HG02970 (cell line): ENCODE measurements around the gene CCDC137.

Experiments used
- ATAC-seq: cut with Tn5 transposase; IDR thresholded peaks from one replicate; pipeline ENCODE4 v1.9.1; 2021; ENCODE audit warnings: mild to moderate bottlenecking, moderate library complexity, moderate number of reproducible peaks; ENCODE audit not compliant: unreplicated experiment, low FRiP score

Gene CCDC137

DNA sequence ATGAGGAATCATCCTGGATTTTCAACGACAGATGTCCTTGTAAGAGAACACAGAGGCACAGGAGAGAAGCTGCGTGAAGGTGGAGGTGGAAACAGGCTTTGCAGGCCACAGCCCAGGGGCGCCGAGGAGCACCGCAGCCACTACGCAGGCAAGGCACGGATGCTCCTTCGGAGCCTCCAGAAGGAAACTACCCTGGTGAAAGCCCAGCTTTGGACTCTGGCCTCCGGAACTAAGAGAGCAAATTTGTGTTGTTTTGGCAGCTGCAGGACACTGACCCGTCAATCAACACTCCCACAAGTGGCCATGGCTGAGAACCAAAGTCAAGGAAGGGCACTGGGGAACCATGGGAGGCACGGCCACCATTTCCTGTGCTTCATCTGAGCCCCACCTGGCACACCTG lies 13.6 kb downstream of the CCDC137 start:
- ATAC-seq, result no peak

DNA sequence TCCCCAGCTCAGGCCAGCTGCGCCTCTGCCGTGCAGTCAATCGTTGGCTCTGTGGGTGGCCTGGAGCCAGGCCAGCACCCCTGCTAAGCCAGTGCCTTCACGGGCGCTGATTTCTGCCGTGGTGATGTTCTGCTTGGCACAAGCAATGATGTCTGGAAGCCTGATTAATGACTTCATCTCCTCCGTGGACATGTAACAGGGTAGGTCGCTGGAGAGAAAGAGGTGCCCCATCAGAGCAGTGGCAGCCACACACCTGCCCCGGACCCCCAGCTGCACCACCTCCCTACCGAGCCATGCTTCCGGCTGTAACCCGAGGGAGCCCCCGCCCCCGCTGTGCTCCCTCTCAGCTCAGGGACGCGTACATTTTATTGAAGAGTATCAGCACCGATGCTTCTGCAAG lies 15.1 kb downstream of the CCDC137 start:
- ATAC-seq, result no peak

DNA sequence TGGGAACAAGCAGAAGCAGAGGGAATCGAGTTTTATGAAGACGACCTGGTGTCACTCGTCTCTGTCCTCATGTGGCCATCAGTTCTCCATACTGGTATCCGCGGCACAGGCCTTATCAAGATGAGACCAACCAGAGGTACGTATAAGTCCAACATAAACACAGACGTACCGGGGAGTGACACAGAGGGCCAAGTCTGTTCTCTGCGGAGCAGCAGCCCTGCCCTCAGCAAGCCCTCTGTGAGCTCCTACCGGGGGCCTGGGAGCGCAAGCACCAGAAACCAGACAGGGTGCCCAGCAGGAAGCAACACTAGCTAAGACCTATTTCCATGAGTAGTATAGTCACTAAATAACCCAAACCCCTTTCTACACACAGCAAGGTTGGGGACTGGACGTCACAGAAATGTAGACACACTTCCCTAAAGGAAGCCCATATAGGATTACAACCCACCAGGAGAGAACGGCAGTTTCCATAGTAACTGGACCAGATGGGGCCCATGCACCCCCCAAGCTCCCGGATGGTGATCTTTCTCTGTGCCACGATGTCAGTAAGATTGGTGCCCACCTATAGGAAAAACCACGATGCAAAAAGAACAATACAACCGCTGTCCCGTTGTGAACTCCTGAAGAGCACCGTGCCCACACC lies 16.1 kb downstream of the CCDC137 start:
- no peak for ATAC-seq

DNA sequence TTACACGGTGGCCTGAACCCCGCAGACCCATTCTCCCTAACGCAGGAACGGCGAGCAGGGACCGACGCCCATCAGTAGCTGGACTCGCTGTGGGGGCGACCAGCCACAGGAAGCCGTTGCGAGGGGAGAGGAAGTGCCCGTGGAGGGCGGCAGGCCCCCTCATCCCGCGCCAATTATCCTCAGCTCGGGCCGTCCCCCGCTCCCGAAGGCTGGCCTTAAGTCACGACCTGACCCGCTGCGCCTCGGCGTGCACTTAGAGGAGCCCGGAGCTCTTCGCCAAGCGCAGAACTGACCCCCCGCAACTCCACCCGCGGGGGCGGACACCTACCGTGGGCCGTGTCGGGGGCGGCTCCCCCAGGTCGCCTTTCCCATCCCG lies 16.7 kb downstream of the CCDC137 start:
- ATAC-seq, result peak; percentile 9

DNA sequence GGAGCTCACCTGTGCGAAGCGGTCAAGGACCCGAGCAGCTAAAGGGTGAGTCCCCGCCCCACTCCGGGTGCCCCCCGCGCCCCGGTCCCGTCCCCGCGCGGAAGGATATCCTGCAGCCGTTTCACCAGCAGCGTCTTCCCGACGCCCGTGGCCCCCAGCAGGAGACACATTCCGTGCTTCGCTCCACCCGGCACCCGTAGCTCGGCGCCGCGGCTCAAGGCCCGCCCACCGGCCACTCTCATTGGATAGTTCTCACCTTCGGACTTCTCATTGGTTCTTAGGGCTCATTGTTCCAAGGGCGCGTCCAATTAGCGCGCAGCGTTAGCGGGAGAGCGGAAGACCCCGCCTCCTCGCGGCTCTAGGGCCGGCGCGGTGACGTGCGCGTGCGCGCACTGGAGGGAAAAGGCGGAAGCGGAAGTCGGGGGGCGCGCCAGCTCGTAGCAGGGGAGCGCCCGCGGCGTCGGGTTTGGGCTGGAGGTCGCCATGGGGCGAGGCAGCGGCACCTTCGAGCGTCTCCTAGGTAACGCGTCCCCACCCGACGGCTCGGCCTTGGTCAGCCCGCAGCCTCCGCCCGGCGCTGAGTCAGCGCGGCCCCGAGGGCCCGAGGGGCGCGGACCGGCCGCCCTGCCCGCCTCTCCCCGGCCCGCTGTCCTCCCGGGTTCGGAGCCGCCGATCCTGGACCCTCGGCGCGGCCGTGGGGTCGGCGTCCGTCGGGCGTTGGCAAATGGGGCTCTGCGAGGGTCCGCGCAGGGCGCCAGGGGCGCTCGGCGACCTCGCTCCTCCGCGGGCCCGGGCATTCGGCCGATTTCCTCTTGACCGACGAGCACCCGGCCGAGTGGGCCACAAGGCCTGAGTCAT lies 17.3 kb downstream of the CCDC137 start, which contains the start of the genes ARL16 and HGS:
Gene ARL16 (minus strand): TSS at position 214 of the 858 bp plus-strand sequence. CDS start 44 bp downstream, at position 170.
Gene HGS (plus strand): TSS at position 428 of the 858 bp plus-strand sequence. CDS start 56 bp downstream, at position 484.
- peak; percentile 95 for ATAC-seq

- no peak for ATAC-seq
These were observed 17.9 kb downstream of the CCDC137 start for GRCh38 chr17:81684442-81684911.

DNA sequence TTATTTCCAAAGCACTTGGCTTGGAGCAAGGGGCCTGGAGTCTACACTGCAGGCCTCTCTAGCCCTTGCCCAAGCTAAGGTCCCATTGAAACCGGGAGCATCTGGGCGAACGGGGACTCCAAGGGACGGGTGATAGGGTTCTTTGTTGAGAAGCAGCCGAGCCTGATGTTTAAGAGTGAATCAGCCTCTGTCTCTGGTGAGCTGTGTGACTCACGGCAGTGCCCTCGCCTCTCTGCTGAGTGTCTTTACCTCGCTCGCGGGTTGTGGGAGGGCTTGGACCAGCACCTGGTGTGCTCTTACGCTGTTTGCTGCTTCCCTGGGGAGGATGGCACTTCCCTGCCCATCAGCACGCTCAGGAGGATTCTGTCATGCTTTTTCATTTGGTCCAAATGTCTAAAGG lies 18.6 kb downstream of the CCDC137 start:
- no peak for ATAC-seq

- no peak for ATAC-seq
These were observed 20.1 kb downstream of the CCDC137 start for GRCh38 chr17:81686614-81687013.

DNA sequence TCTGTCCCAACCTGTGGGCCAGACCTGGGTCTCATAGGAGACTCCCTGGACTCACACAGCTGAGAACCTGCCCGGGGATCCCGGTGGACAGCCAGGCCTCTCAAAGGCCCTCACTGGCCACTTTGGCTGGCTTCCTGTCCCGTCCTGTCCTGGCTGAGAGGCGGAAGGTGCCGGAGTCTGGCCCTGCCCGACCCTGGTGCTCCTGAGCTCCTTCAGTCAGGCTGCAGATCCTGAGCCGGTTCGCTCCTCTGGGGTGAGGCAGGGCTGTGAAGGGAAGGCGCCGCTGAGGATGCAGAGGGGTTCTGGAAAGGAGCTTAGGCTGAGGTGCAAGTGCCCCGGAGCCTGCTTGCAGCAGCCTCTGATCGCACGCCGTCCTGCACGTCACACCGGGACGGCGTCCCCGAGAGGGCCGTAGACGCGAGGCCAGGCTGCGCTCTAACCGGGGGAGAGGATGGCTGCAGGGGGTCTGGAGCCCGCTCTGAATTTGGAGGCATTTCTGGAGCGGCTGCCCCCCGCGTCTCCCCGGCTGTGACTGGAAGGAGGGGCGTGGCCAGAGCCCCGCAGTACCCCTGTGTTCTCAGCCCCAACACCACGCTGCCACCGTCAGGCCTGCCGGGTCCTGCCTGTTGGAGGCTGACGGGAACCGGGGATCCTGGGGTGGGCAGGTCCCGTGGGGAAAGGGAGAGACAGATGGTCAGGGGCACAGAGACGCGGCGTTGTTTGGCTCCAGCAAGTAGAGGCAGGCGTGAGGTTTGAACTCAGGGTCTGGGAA lies 21.4 kb downstream of the CCDC137 start:
- no peak for ATAC-seq

DNA sequence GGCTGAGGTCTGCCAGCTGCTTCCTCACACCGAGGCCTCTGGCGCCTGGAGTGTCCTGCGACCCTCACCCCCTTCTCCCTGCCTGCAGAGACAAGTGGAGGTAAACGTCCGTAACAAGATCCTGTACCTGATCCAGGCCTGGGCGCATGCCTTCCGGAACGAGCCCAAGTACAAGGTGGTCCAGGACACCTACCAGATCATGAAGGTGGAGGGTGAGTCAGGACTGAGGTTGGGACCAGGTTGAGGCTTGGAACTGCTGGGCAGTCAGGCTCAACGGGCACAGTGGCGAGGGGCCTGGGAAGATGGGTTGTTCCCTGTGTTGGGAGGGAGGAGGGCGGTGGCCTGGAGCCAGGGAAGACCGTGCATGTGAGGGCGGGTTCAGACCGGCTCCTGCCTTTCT lies 22.1 kb downstream of the CCDC137 start:
- ATAC-seq, result no peak

DNA sequence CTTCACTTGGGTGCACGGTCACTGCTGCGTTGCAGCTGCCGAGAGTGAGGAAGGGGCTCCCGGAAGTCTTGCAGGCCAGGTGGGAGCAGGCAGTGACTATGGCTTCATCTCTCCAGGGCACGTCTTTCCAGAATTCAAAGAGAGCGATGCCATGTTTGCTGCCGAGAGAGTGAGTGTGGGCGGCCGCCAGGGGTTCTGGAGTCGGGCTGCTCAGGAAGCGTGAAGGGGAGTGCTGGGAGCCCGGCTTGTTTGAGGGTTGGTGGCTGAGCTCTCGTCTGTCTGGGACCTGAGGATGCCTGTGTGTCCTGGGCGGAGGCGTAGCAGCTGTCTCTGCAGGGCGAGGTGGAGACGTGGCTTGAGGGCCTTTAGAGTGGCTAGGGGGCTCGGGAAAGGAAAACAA lies 23.5 kb downstream of the CCDC137 start:
- no peak for ATAC-seq

DNA sequence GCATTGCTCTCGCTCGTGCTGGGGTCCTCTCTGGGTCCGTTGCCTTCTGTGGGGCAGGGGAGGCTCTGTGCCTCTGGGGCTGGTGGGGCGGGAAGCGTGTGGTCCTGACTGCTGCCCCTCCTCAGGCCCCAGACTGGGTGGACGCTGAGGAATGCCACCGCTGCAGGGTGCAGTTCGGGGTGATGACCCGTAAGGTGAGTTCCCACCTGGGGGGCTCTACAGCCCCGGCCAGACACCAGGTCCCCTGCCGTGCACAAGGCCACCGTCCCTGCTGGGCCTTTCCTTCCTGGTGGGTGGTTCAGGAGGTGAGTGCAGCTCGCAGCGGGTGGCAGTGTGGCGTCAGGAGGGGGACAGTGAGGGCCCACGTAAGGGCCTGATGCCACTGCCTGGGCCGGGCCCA lies 24.0 kb downstream of the CCDC137 start:
- no peak for ATAC-seq

DNA sequence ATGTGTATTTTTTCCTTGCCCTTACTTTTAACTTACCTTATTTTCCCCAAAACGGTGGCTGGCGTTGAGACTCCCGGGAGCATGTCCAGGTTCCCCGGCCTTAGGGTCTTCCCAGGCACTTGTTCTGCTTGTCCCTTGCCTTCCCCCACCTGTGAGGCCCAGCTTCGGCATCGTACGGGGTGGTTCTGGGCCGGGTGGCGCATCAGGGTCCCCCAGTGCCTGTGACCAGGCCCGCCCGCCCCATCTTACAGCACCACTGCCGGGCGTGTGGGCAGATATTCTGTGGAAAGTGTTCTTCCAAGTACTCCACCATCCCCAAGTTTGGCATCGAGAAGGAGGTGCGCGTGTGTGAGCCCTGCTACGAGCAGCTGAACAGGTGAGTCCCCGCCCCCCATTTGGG lies 24.7 kb downstream of the CCDC137 start:
- ATAC-seq, result no peak

DNA sequence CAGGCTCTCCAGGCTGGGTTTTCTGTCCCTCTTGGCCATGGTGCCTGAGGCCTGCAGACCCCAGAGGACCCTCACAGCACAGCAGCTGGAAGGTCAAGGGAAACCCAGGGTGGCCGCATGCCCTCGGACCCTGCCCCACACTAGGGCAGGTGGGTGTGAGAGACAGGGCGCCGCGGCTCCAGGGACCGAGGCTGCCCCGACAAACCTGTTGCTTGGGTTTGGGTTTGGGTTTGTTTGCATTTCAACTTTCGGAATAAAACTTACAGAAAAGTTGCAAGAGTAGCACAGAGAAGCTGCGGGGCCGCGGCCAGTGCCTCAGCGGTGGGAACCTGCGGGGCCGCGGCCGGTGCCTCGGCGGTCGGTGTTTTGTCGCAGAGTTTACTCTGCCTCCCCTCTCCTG lies 25.1 kb downstream of the CCDC137 start:
- ATAC-seq, result no peak

DNA sequence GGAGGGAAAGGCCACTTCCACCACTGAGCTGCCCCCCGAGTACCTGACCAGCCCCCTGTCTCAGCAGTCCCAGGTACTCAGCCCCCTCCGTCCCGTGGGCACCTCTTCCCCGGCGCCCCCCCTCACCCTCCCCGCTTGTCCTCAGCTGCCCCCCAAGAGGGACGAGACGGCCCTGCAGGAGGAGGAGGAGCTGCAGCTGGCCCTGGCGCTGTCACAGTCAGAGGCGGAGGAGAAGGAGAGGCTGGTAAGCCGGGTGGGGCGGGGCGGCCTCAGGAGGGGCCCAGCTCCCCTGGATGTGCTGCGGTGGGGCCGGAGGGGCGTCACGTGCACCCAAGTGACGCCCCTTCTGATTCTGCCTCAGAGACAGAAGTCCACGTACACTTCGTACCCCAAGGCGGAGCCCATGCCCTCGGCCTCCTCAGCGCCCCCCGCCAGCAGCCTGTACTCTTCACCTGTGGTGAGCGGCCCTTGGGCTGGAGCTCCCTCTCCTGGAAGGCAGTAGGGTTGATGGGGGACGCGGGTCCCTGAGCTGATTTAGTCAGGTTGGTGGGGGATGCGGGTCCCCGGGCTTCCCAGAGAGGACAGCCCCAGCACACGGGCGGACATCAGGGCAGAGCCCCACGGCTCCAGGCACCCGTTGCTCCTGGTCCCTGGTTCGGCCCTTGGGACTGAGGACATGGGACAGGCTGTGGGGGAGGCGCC lies 27.1 kb downstream of the CCDC137 start:
- no peak for ATAC-seq

DNA sequence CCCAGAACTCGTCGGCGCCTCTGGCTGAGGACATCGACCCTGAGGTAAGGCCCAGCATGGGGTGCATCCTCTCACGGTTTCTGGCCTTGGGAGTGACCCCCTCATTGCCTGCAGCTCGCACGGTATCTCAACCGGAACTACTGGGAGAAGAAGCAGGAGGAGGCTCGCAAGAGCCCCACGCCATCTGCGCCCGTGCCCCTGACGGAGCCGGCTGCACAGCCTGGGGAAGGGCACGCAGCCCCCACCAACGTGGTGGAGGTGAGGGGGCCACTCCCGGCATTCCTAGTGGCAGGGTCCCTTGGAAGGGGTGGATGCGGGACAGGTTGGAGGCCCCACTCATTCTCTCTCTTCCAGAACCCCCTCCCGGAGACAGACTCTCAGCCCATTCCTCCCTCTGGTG lies 28.3 kb downstream of the CCDC137 start:
- no peak for ATAC-seq

- no peak for ATAC-seq
These were observed 28.7 kb downstream of the CCDC137 start for GRCh38 chr17:81695211-81695610.

DNA sequence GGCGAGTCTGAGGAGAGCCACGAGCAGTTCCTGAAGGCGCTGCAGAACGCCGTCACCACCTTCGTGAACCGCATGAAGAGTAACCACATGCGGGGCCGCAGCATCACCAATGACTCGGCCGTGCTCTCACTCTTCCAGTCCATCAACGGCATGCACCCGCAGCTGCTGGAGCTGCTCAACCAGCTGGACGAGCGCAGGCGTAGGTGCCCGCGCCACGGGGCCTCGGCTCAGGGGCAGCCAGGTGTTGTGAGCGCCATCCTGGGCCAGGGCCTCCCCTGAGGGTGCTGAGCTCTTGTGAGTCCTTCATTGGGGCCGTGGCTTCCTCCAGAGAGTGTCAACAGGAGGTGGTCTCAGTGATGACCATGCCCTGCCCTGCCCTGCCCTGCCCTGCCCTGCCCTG lies 29.3 kb downstream of the CCDC137 start:
- ATAC-seq, result no peak

DNA sequence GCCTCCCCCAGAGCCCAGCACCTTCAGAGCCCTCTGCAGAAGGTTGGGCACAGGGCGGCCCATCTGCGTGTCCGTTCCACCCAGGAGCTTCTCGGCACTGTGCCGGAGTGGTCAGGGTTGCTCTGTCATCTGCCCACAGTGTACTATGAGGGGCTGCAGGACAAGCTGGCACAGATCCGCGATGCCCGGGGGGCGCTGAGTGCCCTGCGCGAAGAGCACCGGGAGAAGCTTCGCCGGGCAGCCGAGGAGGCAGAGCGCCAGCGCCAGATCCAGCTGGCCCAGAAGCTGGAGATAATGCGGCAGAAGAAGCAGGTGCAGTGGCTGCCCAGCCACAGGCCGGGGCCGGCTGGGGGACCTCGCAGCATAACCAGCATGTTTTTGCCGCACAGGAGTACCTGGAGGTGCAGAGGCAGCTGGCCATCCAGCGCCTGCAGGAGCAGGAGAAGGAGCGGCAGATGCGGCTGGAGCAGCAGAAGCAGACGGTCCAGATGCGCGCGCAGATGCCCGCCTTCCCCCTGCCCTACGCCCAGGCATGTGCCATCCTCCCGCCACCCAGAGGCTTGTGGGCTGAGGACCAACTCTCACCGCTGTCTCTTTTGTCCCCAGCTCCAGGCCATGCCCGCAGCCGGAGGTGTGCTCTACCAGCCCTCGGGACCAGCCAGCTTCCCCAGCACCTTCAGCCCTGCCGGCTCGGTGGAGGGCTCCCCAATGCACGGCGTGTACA lies 29.8 kb downstream of the CCDC137 start:
- no peak for ATAC-seq
